Muscle of back (tissue), 11 donors: Measurements from ENCODE around the gene SP6. TPM values are rescaled to one million over a fixed set of nuclear protein-coding genes. Genes with fewer than 3 reads are reported as not detected.

Experiments
- DNase-seq, 3 donors: peaks; one replicate each; pipeline versions ENCODE4 v3.0.0 to v3.0.0-alpha.2; 2013
- polyA plus RNA-seq, 10 donors: library from polyadenylated mRNA; unstranded; fragments of 120-200 nt; gene quantifications; one replicate each; pipeline ENCODE4 v1.2.1, GENCODE V29; 2013; ENCODE audit not compliant: insufficient read length in 10 of 10

SP6 gene
- polyA plus RNA-seq, 10 donors: 0.77 to 4.0 (median 1.4) TPM

DNA sequence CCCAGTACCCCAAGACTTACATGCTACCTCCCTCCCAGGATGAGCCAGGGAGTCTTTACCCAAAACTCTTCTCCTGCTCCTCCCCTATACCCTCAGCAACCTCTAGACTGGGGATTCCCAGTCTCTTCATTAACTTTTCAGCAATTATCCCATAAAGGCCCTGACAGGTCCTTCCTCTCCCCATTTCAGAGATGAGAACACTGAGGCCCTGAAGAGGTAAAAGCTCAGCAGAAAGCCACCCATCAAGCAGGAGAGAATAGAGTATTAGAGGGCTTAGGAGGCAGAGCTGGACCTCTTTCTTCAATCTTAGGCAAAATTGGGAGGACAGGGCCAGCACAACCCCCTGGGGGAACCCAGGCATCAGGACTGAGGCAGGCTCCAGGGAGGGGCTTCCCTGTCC lies 5.9 kb upstream of the SP6 start:
- no peak for DNase-seq

DNA sequence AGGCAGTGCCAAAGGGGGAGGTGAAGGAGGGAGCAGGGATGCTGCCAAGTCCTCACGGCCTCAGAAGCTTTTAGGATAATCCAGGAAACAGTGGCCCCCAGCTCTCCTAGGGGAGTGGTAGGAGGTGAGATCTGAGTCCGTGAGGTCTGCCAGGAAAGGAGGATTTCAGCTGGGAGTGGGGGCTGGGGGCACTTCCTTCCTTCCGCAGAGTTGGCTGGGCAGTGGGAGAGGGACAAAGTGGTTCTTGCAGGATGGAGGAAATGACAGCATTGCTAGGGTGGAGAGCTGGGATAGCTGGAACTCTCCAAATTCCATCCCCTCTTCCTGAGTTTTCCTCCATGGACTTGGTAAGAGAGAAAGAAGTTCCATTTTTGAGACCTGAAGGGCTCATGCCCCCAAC lies 4.8 kb upstream of the SP6 start:
- peak in 1 of 3 donors; percentile 51 for DNase-seq

DNA sequence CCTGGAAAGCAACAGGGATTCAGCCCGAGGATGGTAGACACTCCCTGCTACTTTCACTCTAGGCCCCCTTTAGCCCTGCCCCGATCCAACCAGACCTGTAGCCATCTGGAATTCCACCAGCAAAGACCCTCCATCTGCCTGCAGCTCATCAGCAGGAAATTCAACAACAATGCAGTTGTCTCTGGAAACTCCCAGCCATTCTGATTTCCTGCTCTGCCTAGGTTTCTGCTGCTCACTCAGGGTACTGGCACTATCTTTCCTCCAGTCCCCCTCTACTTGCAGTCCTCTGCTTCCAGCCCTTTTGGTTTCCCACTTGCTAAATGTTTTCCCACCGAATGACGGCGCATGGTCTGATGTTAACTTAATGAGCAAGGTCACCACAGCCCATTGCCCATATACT lies 2.7 kb upstream of the SP6 start:
- DNase-seq: no peak

DNA sequence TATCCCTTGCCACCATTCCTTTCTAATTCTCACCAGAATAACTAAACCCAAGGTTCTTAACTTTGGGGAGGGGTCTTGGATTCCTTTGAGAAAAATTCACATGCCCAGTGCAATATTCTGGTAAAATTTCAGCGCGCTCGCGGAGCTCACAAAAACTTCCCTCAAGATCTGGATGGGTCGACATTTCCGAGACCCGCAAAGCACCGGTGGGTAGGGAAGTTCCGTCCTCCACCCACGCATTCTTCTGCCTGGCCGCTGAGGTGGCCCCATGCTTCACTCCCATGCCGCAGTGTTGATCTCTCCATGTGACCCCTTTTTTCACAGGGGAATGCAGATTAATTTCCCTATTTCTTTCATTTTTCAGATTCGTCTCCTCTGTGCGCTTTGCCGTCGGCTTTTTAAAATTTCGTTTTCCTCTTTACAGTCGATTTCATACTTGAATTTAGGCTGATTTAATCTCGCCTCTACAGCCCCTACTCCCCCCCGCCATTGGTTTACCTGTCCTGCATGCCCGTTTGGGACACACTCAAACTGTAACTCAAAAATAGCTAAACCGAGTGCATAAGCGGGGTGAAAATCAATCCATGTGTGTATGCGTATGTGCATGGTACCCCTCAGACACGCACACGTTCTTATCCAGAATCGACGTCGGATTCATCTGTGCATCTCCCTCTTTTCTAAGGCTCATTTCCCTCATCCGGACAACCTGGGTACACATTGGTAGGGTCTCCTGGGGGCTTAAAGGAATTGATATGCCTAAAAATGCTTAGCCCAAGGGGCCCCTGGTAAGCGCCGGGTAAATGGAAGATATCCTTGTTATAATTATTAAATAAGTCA lies 1.4 kb upstream of the SP6 start:
- DNase-seq: peak in 1 of 3 donors; percentile 43

DNA sequence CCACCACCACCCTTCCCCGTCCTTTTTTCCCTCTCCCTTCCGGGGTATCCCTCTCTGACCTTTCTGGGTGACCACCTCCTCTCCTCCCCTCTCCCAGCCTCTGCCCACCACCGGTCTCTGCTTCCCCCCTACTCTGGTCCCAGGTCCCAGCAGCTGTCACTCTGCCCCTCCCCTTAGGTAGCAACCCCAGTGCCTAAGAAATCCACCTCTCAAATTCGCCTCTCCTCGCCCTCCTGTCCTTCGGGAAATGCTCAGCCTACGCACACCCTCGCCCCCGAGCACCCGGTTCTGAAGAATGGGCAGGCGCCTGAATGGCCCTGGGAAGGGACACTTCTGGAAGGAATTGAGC lies 775 bp upstream of the SP6 start:
- no peak for DNase-seq

DNA sequence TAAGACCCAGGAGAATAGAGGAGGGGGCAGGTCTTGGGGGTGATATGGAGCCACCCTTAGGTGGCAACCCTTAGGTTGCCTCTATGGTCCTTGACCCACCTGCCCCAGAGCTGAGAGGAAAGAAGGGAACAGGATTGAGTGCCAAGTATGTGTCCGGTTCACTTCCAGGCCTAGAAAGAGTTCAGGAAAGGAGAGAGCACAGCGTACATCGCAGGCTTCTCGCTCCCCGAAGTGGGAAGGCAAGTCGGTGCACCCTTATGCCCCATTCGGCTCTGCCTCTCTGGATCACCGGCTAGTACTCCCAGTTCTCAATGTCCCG lies 631 bp downstream of the SP6 start:
- DNase-seq: no peak

DNA sequence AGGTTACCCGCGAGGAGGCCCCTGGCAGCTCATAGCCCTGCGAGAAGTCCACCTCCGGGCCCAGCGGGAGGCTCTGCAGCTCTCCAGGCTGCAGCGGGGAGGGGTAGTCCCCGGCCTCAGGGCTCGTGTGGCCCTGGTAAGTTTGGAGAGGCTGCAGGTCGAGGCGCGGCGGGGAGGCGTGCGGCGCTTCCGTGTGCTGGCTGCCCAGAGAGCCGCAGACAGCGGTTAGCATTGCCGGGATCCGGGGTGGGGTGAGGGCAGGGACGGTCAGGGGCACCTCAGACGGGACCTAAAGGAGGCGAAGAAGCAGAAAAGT lies 2.8 kb downstream of the SP6 start:
- no peak for DNase-seq

DNA sequence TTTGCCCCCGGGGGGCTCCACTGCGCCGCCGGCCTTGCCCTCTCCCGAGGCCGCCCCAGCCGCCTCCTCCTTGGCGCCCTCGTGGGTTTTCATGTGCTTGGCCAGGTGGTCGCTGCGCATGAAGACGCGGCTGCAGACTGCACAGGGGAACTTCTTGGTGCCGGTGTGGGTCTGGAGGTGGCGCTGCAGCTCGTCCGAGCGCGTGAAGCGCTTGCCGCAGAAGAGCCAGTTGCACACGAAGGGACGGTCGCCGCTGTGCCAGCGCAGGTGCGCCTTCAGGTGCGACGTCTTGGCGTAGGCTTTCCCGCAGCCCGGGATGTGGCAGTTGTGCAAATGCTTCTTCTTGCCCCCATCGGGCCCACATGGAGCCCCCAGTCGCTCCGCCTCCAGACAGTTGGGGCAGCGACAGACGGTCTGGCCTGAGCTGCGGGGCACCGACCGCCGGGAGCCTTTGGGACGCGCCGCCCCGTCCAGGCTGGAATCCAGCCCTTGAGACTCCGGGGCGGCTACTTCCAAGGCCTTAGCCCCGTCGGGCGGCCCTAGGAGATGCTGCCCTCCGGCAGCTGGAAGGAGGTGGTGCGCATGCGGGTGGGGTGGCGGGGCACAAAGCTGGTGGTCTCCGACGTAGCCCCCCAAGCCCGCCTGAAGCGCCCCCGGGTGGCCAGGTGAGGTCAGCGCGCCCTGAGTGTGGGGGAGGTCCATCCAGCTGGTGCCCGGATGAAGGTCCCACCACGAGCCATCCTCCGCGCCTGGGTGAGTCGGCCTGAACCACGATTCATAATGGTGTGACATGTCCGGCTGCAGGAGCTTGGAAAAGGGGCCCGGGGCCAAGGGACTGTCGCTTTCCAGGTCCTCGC lies 3.4 kb downstream of the SP6 start:
- DNase-seq: no peak

DNA sequence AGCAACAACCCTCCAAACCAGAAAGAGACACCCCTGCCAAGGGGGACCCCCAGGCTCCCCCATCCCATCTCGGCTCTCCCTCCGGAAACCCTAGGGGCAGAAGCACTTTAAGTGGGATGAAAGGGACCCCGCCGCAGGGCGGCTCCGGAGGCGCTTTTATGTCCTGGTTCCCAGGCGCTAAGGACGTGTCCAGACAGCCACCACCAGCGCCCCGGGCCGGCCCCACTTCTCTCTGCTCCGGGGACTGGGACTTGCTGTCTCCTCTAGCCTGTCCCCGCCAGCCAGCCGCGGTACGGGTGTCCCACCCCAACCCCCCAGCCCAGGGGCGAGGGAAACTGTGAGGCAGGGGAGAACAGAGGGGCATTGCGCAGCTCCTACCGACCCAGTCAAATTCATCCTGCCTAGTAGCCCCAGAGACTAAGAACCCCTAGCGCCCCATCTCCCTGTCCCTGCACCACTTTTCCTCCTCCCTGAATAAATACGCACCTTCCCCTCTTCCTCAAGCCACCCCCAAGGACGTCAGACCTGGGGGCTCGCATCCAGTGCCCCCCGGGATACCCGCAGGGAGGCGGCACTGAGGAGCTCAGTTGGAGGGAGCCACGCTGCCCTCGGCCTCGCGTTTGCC lies 4.1 kb downstream of the SP6 start:
- DNase-seq: no peak

DNA sequence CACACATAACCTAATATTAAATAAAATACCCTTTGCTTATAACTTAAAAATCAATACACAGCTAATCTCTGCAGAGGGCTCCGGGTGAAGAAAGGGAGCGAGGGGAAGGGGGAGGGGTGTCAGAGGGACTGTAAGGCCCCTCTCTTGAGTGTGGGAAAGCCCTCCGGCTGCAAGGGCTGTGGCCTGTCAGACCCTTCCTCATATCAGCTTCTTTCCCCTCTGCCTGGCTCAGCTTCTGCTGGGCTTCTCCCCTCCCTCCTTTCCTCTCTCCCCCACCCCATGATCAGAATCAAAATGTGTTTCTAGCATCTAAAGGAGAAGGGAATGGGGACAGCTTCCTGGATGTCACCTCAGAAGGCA lies 5.3 kb downstream of the SP6 start:
- DNase-seq: no peak

DNA sequence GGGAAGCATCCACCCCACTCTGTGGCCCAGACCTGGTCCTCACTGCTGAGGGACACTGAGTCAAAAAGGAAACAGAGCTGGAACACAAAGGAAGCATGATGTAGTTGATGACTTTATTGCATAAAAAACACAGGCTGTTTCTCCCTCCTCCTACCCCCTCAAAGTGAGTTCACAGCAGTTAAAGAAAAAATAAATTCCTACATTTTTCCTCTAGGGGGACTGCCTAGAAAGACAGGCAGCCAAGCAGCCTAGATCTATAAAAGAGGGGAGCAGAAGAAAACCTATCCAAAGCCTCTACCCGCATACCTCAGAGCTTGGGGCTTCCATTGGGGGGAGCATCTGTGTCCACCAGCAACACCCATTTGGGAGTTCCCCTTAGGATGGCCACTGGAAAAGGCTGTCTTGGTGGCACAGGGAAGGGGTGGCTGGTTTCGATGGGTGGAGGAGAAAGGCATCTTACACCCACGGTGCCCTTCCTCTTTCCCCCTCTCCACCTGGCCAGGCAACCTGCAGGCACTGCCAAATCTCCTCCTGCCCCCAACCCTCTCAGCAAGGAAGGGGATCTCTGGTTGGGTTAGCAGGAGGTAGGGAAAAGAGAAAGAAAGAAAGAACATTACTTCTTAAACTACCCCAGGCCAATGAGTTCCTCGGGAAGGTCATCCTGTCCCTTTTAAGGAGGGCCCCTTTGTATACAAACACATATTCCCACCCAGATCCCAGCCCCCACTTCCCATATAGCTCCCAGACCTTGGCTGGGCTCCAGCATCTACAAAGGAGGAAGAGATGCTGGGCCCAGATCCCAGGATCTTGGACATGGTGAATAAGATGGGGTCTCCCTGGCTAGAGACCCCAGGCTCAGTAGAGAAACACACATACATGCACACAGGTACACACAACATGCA lies 5.9 kb downstream of the SP6 start:
- no peak for DNase-seq

DNA sequence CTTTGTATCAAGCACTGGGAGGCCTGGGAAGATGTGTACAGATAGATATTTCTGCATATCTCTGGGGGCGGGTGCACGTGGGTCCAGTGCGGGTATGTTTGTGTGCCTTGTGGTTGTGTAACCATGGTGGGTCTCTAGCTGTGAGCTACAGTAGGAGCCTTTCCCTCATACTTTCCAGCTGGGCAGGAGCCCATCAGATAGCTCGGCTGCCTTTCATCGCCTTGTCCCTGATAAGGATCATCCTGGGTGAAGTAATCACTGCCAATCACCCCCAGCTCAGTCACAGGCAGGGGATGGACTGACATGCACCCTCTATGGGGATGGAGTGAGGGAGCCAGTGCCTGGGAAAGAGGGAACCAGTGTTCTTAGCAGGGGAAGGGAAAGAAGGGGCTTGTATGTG lies 6.7 kb downstream of the SP6 start:
- no peak for DNase-seq

DNA sequence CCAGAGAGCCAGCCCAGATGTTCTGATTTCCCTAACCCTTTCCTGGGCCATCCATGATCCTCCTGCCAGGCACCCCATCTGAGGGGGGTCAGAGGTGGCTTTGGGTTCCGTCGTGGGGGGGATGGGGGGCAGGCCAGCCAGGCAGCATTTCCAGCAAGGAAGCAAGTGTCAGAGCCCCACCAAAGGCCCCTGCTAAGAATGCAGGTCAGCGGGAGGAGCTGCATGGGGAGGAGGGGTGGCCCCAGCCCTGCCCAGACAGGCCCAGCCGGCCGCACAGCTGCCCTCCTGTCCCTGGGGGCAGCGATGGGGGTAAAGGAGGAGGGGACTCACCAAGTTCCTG lies 7.6 kb downstream of the SP6 start:
- DNase-seq: no peak

DNA sequence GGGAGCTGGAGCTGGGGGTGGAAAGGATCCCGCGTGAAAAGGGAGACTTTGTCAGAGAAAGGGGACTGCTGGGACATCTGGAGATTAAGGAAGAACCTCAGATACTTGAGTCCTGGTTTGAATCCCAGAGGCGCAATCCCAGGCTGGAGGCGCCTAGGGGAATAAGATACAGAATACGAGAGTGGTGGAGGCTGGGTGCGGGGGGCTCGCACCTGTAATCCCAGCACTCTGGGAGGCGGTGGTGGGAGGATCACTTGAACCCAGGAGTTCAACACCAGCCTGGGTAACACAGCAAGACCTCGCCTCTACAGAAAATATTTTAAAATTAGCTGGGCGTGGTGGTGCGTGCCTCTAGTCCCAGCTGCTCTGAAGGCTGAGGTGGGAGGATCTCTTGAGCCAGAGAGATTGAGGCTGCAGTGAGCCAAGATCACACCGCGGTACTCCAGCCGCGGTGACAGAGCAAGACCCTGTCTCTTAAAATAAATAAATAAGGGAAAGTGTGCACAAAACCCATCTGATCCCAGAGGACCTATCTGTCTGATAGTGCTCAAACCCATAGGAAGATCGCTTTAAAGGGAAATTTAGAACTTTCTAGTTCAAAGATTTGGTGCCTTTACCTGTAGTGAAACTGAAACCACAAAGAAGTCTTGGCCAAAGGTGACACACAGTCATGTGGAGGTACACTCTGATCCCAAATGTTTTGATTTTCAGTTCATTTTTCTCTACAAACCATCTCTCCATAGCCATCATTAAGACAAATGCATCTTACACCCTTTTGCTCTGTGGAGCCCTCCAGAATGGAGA lies 9.3 kb downstream of the SP6 start:
- DNase-seq: no peak

DNA sequence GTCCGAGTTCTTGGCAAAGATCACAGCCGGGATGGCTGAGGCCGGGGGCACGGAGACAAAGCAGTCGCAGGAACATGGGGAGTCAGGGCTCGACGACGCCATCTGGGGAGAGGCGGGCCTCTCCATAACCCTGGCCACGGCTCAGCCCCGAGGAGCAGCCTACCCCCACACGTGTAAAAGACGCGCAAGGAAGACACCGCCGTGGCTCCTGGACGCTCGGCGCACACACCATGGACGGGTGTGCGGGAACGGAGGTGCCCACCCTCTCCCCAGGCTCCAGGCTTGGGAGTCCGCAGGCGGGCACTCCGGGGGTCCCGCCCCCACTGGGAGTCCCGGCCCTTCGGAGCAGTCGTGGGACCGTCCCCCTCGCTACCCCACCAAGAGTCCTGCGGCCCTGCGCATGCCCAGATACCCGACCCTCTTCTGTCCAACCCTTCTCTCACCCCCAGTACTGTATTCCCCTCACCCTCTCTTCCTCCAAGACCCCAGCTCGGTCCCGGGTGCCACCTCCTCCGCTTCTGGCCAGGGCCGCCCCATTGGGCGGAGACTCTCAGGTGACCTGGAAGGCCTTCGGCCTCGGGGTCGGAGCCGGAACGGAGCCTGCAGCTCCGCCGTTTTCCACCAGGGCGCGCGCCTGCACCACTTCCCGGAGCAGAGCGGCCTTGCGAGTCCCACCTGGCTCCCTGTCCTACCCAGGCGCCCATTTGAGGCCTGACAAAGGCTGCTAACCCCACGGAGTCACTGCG lies 10.0 kb downstream of the SP6 start, which contains the start of gene SCRN2:
Gene SCRN2 (minus strand): TSS at position 532 of the 746 bp plus-strand sequence. CDS start 430 bp downstream, at position 102.
- peak; percentile 83 to 96 (median 91) for DNase-seq

DNA sequence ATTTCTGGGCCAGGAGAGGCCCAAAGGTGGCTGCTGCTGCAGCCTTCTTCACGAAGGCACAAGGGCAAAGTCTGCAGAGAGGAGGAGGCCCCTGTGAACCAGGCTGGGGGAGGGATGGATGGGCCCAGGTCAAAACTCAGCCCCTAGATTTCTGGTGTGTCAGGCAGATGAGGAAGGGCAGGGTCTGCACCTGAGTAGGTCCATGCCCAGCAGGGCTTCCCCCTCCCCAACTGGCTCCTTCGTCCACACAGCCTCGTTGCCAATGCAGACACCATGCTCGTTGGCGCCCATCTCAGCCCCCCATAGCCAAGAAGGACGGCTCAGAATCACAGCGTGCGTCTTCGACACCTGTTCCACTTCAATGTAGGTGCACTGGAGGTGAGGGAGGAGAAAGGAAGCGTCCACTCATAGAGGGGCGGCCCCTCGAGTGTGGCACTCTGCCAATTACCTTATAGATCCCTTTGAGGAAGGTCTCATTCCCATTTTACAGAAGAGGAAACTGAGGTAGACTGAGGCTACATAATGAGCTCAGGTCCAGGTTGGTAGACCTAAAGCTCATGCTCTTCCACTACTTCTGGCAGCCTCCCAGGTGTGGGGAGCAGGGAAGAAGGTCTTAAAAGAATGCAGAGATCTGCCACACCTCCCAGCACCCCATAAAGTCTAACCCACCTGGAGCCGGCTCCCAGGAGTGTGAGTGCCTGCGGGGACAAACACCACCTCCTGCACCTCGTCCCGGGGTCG lies 10.8 kb downstream of the SP6 start:
- DNase-seq: no peak

DNA sequence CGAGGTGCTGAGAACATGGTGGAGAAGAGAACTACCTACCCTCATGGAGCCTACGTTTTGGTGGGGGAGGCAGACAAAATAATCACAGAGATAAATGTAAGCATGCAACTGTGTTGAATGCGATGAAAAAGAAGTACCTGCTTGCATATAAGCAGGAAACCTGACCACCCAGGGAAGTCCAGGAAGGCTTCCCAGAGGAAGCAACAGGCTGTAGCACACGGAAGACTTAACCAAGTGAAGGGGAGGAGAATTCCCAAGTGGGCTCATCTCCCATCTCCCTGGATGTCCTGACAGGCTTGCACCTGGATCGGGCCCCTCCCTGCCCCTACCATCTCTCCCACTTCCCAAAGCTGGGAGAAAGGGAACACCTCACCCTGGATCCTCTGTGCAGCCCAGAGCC lies 11.9 kb downstream of the SP6 start:
- DNase-seq: no peak

DNA sequence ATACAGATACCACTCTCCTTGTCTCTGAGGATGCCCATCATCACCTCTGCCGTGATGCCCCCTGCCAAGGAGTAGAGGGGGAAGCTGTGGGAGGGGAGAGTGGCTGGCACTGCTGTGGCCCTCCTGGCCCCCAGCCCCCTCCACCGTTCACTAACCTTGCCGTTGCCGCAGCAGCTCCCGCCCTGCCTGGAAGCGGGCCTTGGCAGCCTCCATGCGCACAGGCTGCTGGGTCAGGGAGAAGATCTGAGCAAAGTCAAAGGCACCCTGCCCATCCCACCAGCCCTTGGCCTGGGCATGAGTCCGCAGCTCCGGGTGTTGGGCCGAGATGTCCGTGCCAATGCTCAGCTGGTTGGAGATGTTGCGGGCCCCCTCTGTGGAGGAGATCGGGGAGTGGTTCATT lies 12.3 kb downstream of the SP6 start:
- DNase-seq: no peak

DNA sequence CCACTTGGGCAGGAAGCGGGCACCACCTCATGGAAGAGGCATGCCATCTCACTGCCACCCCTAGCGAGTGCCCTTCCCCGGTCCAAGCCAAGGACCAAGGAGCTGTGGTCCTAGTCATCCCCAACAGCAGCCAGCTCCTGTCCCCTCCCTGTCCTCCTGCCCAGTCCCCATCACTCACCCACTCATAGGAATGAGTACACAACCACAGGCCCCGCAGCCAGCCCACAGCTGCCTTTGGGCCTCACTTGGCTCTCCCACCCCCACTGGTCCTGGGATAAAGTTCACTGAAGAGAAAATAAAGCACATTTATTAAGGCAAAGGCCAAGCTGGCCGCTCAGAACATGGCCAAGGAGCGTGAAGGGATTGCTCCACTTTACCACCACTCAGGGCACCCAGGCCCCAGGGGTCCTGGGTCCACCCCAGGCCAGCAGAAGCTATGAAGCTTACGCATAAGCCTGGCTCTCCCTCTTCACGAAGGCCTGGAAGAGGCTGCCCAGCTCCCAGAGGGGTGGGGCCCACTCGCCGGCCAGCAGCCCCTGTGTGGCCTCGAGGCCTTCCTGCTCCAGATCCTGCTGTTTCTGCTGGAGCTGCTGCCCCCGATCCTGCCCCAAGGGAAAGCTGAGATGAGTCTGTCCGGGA lies 13.4 kb downstream of the SP6 start:
- DNase-seq: peak in 1 of 3 donors; percentile 31
